ENCODE measurements around the gene SLC4A11. TPM values are rescaled to one million over a fixed set of nuclear protein-coding genes. Genes with fewer than 3 reads are reported as not detected.

Gene SLC4A11
- total and polyA plus RNA-seq, 9 donors = 0.12 to 10.2 (median 0.74) TPM; not detected in 1

GRCh38 chr20:3181270-3181669, 57.7 kb downstream of the SLC4A11 start:
- Histone ChIP-seq H3K4me3 (no peak overlapping the region), H3K9me3 (no peaks in the 10 kb centered on the region), H3K4me1 (ENCODE audit: insufficient read depth) (no peaks in the 10 kb centered on the region), H3K27ac (no peak overlapping the region), H3K36me3 (no peaks in the 10 kb centered on the region), H3K27me3 (no peaks in the 10 kb centered on the region)
- DNase-seq = no peak
- intact Hi-C loops (cut with DNase I) = no loop called here
- WGBS, 3 donors = 70 to 75% (median 70%) methylated on average over 5 of the region's 5 CpGs
- TF ChIP-seq POLR2A (IDR thresholded peaks at IDR 0.05) (no peak), CTCF (IDR thresholded peaks at IDR 0.05) (no peak), EP300 (IDR thresholded peaks at IDR 0.05) (no peak)

GRCh38 chr20:3180319-3180718, 58.7 kb downstream of the SLC4A11 start:
- intact Hi-C loops (cut with DNase I) = no loop called here
- TF ChIP-seq EP300 (IDR thresholded peaks at IDR 0.05) (no peak), CTCF (IDR thresholded peaks at IDR 0.05) (no peak), POLR2A (IDR thresholded peaks at IDR 0.05) (no peak)
- no peaks in the 10 kb centered on the region for H3K9me3 ChIP-seq
- H3K4me3 ChIP-seq = no peak overlapping the region
- no peaks in the 10 kb centered on the region for H3K36me3 ChIP-seq
- no peak for DNase-seq
- H3K4me1 ChIP-seq (ENCODE audit: insufficient read depth) = no peaks in the 10 kb centered on the region
- H3K27me3 ChIP-seq = no peaks in the 10 kb centered on the region
- no peak overlapping the region for H3K27ac ChIP-seq
- WGBS, 3 donors = 60 to 80% (median 65%) methylated on average over 4 of the region's 4 CpGs

GRCh38 chr20:3177746-3178485, 61.1 kb downstream of the SLC4A11 start:
- TF ChIP-seq CTCF (IDR thresholded peaks at IDR 0.05) (no peak), EP300 (IDR thresholded peaks at IDR 0.05) (no peak), POLR2A (IDR thresholded peaks at IDR 0.05) (no peak)
- no peaks in the 10 kb centered on the region for H3K36me3 ChIP-seq
- no peak overlapping the region for H3K27ac ChIP-seq
- H3K27me3 ChIP-seq = no peaks in the 10 kb centered on the region
- H3K9me3 ChIP-seq = no peaks in the 10 kb centered on the region
- no peaks in the 10 kb centered on the region for H3K4me1 ChIP-seq (ENCODE audit: insufficient read depth)
- no peak overlapping the region for H3K4me3 ChIP-seq
- intact Hi-C loops (cut with DNase I) = no loop called here
- WGBS, 3 donors = 79 to 82% (median 82%) methylated on average over 8 of the region's 8 CpGs
- peak in 1 of 5 donors; percentile 8 for DNase-seq

Other genes with a start within 250 kb of the SLC4A11 start
- 1 to 10 TPM in 1 of 7 donors, under 1 TPM in 4, not detected in 2; 0.73 to 1.2 (median 0.95) TPM for gene GNRH2, start 195.6 kb downstream of the SLC4A11 start, total RNA-seq
- gene GNRH2, start 195.6 kb downstream of the SLC4A11 start, polyA plus RNA-seq = 1 to 10 TPM in 1 of 2 donors, not detected in 1; 2.2 TPM
- gene MRPS26, start 193.1 kb downstream of the SLC4A11 start, total RNA-seq = 10 to 100 TPM; 40.8 to 65.8 (median 51.9) TPM
- gene MRPS26, start 193.1 kb downstream of the SLC4A11 start, polyA plus RNA-seq = 10 to 100 TPM; 18.4 to 65.6 TPM
- gene OXT, start 167.6 kb downstream of the SLC4A11 start, total RNA-seq = under 1 TPM in 1 of 7 donors, not detected in 6; 0.61 TPM
- gene OXT, start 167.6 kb downstream of the SLC4A11 start, polyA plus RNA-seq = under 1 TPM in 1 of 2 donors, not detected in 1; 0.86 TPM
- not detected for gene AVP, start 154.5 kb downstream of the SLC4A11 start, total RNA-seq
- not detected for gene AVP, start 154.5 kb downstream of the SLC4A11 start, polyA plus RNA-seq
- 10 to 100 TPM in 5 of 7 donors, 1 to 10 TPM in 2; 8.8 to 13.2 (median 11.8) TPM for gene FASTKD5, start 79.3 kb downstream of the SLC4A11 start, total RNA-seq
- gene FASTKD5, start 79.3 kb downstream of the SLC4A11 start, polyA plus RNA-seq = 10 to 100 TPM in 1 of 2 donors, 1 to 10 TPM in 1; 9.4 to 15.2 TPM
- 10 to 100 TPM in 1 of 7 donors, 1 to 10 TPM in 6; 4.2 to 10.2 (median 7.3) TPM for gene UBOX5, start 79.3 kb downstream of the SLC4A11 start, total RNA-seq
- 1 to 10 TPM; 5.2 to 5.5 TPM for gene UBOX5, start 79.3 kb downstream of the SLC4A11 start, polyA plus RNA-seq
- 10 to 100 TPM; 13.2 to 27.4 (median 18.2) TPM for gene LZTS3, start 65.6 kb downstream of the SLC4A11 start, total RNA-seq
- gene LZTS3, start 65.6 kb downstream of the SLC4A11 start, polyA plus RNA-seq = 10 to 100 TPM in 1 of 2 donors, 1 to 10 TPM in 1; 4.2 to 22.8 TPM
- 10 to 100 TPM; 44.2 to 63.9 (median 52.5) TPM for gene DDRGK1, start 34.5 kb downstream of the SLC4A11 start, total RNA-seq
- 10 to 100 TPM; 38.5 to 60.6 TPM for gene DDRGK1, start 34.5 kb downstream of the SLC4A11 start, polyA plus RNA-seq
- 10 to 100 TPM; 19.2 to 55.3 (median 37.3) TPM for gene ITPA, start 29.7 kb downstream of the SLC4A11 start, total RNA-seq
- 10 to 100 TPM; 15.8 to 29.7 TPM for gene ITPA, start 29.7 kb downstream of the SLC4A11 start, polyA plus RNA-seq
- 10 to 100 TPM; 11.0 to 20.3 (median 17.5) TPM for gene DNAAF9, start 168.5 kb upstream of the SLC4A11 start, total RNA-seq
- 10 to 100 TPM; 10.3 to 19.8 TPM for gene DNAAF9, start 168.5 kb upstream of the SLC4A11 start, polyA plus RNA-seq
- 10 to 100 TPM; 13.1 to 34.3 (median 23.6) TPM for gene ATRN, start 231.8 kb upstream of the SLC4A11 start, total RNA-seq
- 10 to 100 TPM; 10.3 to 46.2 TPM for gene ATRN, start 231.8 kb upstream of the SLC4A11 start, polyA plus RNA-seq

Measured in ovary (tissue), 9 donors.